HG02970 (cell line): ENCODE results near the gene ZFYVE1.
"Not testable (repeated sequence)": the region's sequence is repeated elsewhere in the genome, so short reads cannot be mapped to it uniquely, and the experiment has no call there.

Source experiments
- ATAC-seq: cut with Tn5 transposase; IDR thresholded peaks from one replicate; pipeline ENCODE4 v1.9.1; 2021; ENCODE audit warnings: mild to moderate bottlenecking, moderate library complexity, moderate number of reproducible peaks; ENCODE audit not compliant: unreplicated experiment, low FRiP score

Gene ZFYVE1

DNA sequence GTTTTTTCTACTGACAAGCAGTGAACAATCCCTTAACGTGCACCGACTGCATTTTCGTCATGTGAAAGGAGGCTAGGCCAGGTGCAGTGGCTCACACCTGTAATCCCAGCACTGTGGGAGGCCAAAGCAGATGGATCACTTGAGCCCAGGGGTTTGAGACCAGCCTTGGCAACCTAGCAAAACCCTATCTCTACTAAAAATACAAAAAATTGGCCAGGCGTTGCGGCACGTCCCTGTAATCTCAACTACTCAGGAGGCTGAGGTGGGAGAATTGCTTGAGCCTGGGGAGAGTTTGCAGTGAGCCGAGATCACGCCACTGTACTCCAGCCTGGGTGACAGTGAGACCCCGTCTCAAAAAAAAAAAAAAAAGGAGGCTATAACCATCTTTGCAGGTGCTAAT is 22.3 kb downstream of the ZFYVE1 start:
- ATAC-seq = not testable (repeated sequence)

DNA sequence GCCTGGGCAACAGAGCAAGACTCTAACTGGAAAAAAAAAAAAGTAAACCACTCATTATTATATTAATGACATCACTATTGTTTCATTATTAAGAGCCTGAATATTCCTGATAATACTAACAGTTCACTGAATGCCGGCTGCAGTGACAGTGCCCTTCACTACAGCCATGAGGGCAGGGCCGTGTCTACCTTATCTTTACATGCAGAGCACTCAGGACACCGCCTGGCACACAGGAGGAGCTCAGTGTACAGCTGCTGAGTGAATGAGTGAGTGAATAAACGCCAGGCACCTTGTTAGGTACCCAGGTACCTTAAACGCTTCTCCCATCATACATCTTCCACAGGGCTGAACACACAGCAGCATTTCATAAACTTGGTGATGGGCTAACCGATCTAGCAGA is 23.2 kb downstream of the ZFYVE1 start:
- no peak for ATAC-seq

- no peak for ATAC-seq
These were observed 26.8 kb downstream of the ZFYVE1 start for GRCh38 chr14:73000073-73000472.

GRCh38 chr14:72999316-72999715 is 27.6 kb downstream of the ZFYVE1 start:
- ATAC-seq = no peak

DNA sequence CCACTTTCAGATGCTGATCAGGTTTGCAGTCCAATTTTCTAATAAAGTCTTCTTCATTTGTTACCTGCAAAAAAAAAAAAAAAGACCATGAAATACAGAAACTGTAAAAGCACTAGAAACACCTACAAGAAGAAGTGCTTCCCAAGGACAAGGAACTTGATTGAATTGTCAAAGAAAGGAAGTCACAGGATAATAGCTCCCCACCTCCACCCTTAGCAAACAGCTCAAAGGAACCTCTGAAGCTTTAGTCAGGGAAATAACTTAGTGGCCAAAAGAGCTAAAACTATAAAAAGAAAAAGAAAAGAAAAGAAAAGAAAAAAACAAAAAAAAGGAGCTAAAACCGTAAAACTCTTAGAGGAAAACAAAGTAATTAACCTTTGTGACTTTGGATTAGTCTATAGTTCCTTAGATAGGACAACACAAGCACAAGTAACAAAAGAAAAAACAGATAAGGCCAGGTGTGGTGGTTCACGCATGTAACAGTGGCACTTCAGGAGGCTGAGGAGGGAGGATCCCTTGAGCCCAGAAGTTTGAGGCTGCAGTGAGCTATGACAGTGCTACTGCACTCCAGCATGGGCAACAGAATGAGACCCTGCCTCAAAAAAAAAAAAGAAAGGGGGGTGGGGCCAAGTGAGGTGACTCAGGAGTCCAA is 28.5 kb downstream of the ZFYVE1 start:
- ATAC-seq = no peak

- ATAC-seq = no peak
These were observed 30.0 kb downstream of the ZFYVE1 start for GRCh38 chr14:72996916-72997315.

DNA sequence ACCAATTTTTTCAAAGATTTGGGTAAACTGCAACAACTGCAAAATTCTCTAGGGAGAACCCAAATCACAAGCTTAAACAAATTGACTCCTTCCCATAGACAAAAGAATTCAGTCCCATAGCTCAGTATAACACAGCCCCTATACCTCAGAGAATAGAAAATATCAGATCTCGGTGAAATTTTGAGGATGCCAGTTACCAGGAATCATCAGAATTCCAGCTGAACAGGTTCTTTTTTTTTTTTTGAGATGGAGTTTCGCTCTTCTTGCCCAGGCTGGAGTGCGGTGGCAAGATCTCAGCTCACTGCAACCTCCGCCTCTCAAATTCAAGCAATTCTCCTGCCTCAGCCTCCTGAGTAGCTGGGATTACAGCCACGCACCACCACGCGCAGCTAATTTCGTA is 36.7 kb downstream of the ZFYVE1 start:
- no peak for ATAC-seq

- no peak for ATAC-seq
These were observed 40.0 kb downstream of the ZFYVE1 start for GRCh38 chr14:72986857-72987256.

- no peak for ATAC-seq
These were observed 40.7 kb downstream of the ZFYVE1 start for GRCh38 chr14:72986214-72986613.

- no peak for ATAC-seq
These were observed 44.7 kb downstream of the ZFYVE1 start for GRCh38 chr14:72982146-72982708.

DNA sequence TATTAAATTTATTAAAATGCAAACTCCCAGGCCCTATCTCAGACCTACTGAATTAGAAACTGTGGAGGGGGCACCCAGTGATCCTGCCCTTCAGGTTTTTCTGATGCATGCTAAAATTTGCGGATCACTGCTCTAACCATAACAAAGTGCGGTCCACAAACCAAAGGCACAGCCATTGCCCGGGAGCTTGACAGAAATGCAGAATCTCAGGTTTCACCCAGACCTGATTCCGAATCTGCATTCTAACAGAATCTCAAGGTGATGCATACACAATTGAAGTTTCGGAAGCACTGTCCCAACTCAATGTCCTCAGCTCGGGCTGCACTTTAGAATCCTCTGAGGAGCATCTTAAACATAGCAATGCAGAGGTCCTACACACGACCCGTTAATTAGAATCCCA is 46.0 kb downstream of the ZFYVE1 start:
- ATAC-seq = no peak

GRCh38 chr14:72978856-72979255 is 48.0 kb downstream of the ZFYVE1 start:
- ATAC-seq = no peak

GRCh38 chr14:72975770-72976169 is 51.1 kb downstream of the ZFYVE1 start:
- ATAC-seq = no peak

DNA sequence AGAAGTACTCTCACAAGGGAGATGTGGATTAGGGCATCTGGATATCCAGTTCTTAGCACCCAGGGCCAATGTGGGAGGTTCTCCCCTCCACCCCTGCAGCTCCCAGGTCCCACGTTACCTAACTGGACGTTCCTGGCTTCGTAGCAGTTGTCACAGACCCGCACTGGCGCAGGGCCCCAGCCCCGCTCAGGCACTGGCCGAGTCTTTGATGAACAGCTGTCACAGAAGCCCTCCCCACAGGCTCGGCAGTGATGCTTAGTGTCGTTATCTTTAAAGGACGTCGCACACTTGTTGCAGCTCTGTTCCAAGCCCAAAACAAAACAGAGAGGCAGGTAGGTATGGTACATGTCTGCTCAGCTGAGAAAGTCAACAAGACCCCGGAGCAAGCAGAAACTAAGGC is 52.2 kb downstream of the ZFYVE1 start:
- ATAC-seq = no peak

- ATAC-seq = no peak
These were observed 56.0 kb downstream of the ZFYVE1 start for GRCh38 chr14:72970824-72971434.

DNA sequence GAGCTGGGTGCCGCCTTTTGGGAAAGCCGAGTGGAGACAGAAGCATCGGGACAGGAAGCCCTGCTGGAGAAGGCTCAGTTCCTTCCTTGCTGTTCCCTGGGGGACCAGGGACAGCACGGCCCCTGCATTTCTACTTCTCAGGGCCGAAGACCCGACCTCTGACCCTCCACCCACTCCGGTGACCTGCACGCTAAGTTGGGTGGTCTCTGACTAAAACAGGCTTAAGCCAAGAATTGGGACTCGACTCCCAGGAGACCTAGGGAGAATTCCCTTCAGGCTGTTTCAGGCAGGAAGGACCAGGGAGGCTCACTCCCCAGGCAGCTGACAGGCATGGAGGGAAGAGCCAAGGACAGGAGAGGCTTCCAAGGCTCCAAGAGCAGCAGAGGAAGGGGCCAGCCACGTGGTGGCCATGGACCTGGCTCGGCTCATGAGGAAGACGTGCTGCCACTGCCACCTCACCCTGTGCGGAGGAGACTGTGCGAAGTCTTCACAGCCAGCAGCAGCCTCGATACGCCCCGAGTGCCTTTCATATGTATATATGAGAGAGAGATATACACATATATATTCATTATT is 56.8 kb downstream of the ZFYVE1 start:
- ATAC-seq = no peak

DNA sequence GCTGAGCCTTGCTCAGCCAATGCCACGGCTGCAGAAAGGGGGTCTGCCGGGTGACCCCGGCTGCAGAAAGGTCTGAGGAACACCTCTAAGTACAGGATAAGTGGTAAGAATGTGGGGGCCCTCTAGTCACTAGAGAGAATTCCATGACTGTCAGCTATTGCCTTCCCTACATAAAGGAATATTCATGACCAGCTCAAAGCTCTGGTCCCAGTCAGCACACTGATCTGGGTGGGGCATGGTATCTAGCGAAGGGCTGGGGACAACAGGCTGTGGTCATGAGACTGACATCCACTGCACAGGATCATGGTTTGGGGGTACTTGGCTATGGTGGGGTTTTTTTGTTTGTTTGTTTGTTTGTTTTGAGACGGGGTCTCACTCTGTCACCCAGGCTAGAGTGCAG is 58.6 kb downstream of the ZFYVE1 start:
- no peak for ATAC-seq

DNA sequence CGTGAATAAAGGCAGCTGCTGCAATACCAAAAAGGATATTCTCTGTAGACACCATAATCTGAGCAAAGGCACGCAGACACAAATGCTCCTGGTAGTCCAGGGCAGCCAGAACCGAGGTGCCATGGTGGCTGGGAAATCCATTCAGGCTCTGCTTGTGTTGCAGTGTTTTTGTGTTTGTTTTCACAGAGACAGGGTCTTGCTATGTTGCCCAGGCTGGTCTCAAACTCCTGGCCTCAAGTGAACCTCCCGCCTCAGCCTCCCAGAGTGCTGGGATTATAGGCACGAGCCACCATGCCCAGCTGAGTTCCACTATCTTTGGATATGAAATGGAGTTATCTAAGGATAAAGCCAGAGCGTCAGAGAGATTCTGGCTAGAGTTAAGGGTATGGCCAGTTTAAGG is 60.9 kb downstream of the ZFYVE1 start:
- ATAC-seq = no peak

DNA sequence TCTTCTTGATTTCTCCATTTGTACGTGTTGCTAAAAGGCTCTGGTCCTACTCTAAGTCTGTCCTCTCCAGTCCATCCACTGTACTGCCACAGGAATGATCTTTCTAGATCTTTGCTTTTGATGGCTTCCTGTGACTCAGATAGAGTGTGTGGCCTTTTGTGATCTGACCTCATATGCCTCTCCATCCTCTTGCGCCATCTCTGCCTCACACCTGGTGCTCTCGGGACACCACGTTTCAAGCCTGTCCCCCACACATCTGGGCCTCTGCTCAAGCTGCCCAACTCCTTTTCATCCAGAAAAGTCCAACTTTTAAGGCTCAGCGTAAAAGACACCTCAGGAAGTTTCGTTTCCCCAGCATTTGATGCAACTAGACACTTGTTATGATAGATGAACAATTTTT is 61.7 kb downstream of the ZFYVE1 start:
- no peak for ATAC-seq

- no peak for ATAC-seq
These were observed 64.0 kb downstream of the ZFYVE1 start for GRCh38 chr14:72962829-72963312.

GRCh38 chr14:72962336-72962754 is 64.6 kb downstream of the ZFYVE1 start:
- ATAC-seq = not testable (repeated sequence)
